GM19238 (cell line): ENCODE data around the gene IST1.
"Not testable (repeated sequence)": the region's sequence is repeated elsewhere in the genome, so short reads cannot be mapped to it uniquely, and the experiment has no call there.

Source experiments
- DNase-seq: peaks from one replicate; pipeline ENCODE4 v3.0.0; 2011; ENCODE audit warnings: low spot score; ENCODE audit not compliant: insufficient read length

IST1 gene

DNA sequence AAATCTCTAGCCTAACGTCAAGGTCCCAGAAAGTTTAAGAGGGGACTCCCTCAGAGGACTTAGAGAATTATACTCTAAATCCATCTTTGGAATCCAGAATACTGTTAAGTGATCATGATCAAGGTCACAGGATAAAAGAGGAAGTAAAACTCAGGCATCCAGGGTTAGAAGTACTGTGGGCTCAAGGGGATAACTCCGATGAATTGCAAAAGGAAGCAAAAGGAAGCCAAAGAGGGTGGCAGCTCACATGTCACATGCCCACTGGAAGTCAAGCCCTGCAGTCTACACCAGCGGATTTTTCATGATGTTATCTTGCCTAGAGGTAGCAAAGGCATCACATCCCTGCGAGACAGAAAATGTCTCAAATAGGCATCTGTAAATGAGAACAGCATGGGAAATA, 15.2 kb upstream of the IST1 start:
- DNase-seq: no peak

GRCh38 chr16:71882505-71883167, 12.7 kb upstream of the IST1 start:
- peak; percentile 52 for DNase-seq

- peak; percentile 47 for DNase-seq
Measured at GRCh38 chr16:71883168-71883848, 12.0 kb upstream of the IST1 start.

DNA sequence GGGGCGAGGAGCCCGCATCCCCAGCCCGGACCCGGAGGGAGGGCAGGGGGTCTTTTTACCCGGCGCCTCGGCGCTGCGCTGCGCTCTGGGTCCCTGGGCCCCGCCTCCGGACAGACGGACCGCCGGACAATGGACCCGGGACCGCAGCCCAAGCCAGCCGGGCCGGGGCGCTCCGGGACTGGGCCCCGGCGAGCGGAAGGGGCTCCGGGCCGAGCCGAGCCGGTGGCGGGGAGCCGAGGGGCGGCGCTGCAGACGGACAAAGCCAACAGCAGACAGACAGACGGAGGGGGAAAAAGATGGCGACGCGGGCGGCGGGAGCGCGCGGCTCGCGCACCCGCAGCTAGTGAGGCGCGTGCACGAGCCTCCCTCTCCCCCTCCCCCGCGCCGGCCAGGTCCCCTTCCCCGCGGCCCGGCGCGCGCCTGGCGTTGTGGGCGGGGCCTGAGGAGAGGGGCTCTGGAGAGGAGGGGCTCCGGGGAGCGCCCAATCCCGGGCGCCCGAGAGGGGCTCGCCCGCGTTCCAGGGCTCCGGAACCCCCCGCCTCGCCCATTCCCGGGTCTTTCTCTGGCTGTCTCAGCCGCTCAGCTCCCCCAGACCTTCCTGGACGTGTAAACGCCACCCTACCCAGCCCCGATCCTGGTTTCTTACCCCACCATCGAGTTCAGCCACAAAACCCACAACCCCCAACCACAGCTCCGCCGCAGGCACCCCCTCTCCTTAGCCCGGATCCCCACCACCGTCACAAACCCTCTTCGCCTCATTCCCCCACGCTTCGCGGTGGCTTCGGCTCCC, 11.3 kb upstream of the IST1 start, which contains the start of gene ZNF821:
Gene ZNF821, minus strand, starts transcription at position 334 of the 790 bp plus-strand sequence. CDS start 4,236 bp downstream, outside the sequence.
- peak; percentile 80 for DNase-seq

DNA sequence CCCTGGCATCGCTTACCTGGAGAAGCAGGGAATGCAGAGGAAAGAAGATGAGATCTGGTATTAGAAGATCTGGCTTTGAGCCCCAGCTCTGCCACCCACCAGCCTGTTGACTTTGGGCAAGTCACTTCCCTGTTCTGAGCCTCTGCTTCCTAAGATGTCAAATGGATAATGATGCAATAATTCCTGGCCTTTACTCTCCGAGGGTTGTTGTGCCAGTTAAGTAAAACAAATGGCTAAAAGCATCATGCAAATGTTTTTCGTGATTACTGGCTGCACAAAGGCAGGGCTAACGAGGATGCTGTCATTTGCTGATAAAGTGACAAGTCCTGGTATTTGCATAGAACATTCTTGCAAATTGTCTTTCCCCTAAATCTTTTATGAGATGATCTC, 10.1 kb upstream of the IST1 start:
- no peak for DNase-seq

- no peak for DNase-seq
Measured at GRCh38 chr16:71889147-71889546, 6.2 kb upstream of the IST1 start.

GRCh38 chr16:71893888-71894228, 1.5 kb upstream of the IST1 start:
- no peak for DNase-seq

DNA sequence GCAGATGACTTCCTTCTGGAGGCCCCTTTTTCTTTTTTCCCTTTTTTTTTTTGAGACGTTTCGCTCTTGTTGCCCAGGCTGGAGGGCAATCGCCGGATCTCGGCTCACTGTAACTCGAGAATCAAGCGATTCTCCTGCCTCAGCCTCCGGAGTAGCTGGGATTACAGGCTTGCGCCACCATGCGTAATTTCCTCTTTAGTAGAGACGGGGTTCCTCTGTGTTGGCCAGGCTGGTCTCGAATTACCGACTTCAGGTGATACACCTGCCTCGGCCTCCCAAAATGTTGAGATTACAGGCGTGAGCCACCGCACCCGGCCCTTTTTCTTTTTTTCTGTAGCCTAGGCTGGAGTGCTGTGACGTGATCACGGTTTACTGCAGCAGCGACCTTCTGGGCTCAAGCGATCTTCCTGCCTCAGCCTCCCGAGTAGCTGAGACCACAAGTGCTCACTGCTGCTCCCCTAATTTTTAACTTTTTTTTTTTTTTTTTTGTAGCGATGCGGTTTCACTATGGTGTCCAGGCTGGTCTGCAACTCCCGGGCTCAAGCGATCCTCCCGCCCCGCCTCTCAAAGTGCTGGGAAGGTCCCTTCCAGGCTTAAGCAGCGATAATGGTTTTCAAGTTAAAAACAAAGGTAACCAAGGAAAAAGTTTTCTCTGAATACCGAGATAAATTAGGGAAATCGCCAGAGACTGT, 956 bp upstream of the IST1 start:
- no peak for DNase-seq

- DNase-seq: no peak
Measured at GRCh38 chr16:71895679-71896365, 491 bp downstream of the IST1 start.

- no peak for DNase-seq
Measured at GRCh38 chr16:71896764-71897368, 1.5 kb downstream of the IST1 start.

DNA sequence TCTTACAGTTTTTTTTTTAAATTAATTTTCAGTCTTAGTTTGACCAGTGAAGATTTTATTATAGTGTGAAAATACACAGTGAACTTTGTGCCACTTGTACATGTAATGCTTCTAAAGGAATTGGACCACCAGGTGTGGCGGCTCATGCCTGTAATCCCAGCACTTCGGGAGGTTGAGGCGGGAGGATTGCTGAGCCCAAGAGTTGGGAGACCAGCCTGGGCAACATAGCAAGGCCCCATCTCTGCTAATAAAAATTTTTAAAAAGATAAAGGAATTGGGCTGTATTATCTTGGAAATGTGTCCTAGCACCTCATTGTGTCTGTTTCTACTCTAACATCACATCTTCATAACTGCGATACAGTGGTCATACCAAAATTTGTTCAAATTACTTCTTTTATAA, 3.8 kb downstream of the IST1 start:
- DNase-seq: no peak

- no peak for DNase-seq
Measured at GRCh38 chr16:71902656-71903365, 7.5 kb downstream of the IST1 start.

DNA sequence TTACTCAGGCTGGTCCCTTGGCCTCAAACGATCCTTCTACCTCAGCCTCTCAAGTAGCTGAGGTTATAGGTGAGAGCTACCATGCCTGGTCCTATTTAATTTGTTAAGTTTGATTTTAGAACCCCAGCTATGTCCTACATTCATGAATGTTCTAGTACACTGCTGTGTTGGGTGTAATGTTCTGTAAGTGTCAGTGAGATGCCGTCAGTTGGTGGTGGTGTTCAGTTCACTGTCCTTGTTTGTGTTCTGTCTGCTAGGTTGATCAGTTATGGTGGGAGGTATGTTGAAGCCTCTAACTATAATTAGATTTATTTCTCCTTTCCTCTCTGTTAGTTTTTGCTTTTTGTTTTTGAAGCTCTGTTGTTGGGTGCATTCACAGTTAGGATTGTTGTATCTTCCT, 8.3 kb downstream of the IST1 start:
- no peak for DNase-seq

- DNase-seq: no peak
Measured at GRCh38 chr16:71904239-71904638, 8.9 kb downstream of the IST1 start.

DNA sequence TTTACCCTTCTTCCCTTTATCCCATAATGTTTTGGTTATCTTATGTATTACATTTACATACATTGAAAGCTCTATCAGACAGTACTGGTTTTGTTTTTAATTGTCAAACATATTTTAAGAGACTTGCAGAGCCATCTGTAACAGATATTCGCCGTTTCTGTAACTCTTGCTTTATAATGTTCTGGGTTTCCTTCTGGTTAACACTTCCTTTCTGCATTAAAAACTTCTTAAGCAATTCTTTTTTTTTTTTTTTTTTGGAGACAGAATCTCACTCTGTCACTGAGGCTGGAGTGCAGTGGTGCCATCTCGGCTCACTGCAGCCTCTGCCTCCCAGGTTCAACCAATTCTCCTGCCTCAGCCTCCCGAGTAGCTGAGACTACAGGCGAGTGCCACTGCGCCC, 10.4 kb downstream of the IST1 start:
- not testable (repeated sequence) for DNase-seq

DNA sequence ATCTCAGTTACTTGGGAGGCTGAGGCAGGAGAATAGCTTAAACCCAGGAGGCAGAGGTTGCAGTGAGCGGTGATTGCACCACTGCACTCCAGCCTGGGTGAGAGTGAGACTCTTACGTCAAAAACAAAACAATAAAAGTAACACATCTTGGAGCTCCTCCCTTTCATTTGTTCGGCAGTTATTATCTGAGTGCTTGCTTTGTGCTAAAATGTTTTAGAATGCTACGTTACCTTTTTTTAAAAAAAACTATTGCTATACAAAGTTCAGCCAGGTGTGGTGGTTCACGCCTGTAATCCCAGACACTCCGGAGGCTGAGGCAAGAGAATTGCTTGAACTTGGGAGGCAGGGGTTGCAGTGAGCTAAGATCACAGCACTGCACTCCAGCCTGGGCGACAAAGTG, 15.8 kb downstream of the IST1 start:
- no peak for DNase-seq

DNA sequence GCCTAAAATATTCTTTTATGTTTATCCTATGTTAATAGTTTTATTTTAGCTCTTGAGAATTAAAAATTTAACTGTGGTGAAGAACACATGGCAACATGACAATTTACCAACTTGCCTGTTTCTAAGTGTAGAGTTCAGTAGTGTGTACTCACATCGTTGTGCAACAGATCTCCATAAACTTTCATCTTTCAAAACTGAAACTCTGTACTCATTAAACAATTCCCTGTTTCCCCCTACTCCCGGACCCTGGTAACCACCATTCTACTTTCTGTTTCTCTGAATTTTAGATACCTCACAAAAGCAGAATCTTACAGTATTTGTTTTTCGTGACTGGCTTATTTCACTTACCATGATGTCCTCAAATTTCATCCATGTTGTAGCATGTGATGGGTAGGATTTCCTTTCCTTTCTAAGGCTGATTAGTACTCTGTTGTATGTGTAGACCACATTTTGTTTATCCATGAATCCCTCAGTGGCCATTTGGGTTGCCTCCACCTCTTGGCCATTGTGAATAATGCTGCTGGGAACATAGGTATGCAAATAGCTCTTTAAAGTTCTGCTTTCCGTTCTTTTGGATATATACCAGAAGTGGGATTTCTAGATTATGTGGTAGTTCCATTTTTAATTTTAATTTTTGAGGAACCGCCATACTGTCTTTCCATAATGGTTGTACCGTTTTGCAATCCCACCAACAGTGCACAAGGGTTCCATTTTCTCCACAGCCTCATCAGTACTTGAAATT, 17.4 kb downstream of the IST1 start:
- DNase-seq: no peak

DNA sequence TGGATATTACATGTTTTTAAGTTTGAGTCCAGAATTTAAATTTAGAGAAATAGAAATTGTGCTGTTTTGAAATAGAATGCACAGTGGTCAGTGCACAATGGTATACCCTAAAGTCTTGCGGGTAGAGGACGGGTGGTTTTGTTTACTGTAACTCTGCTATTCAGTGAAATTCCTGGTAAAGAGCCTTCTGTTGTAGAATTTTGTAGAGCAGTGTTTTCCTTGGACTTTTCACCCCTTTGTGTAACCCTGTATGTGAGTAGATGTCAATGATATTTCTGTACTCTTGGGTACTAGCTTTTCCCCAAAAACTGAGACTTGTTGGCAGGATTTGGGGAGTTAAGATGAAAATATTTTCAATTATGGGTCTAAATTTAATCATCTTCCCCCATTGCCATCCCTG, 19.5 kb downstream of the IST1 start:
- no peak for DNase-seq

GRCh38 chr16:71915350-71915749, 20.0 kb downstream of the IST1 start:
- no peak for DNase-seq
